Thyroid gland (tissue), 4 donors: ENCODE measurements around the gene APOH.

Experiments used
- CTCF ChIP-seq, 6 experiments: fragments of 200-600 bp in 3 of 6; fragments of 450-650 bp in 3 of 6; sonication (generic) in 3 of 6; IDR thresholded peaks; one replicate each; pipeline ENCODE4 v1.5.1; 2016 to 2019; ENCODE audit warnings: antibody characterized with exemption in 6 of 6, mild to moderate bottlenecking in 2 of 6, inconsistent platforms in 1 of 6, moderate library complexity in 1 of 6
- POLR2A ChIP-seq, 2 donors: fragments of 450-650 bp; IDR thresholded peaks; one replicate each; pipeline ENCODE4 v1.6.1; 2017; ENCODE audit warnings: antibody characterized with exemption in 2 of 2, mild to moderate bottlenecking in 2 of 2, moderate library complexity in 1 of 2

GRCh38 chr17:66203274-66204015, 25.8 kb downstream of the APOH start:
- TF ChIP-seq POLR2A (IDR thresholded peaks at IDR 0.05) (no peak), CTCF (IDR thresholded peaks at IDR 0.05) (no peak)
